Measurements from ENCODE around the gene TMTC1.

Gene TMTC1

DNA sequence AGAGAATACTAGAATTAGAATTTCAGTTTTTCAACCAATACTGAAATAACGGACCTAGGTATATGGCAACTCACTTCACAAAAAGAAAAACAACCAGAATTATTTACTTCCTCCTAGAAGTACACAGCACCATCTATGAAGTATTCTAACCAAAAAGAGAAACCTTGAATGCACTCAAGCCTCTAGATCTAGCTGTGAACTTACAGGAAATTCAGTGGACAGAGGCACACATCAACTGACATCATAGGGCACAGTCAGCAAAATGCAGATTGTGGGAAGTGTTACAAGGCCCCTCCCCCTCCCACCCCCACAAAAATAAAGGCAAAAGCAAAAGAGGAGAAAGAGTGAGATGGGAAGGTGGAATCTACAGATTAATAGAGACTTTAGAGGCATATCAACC lies 102.4 kb downstream of the TMTC1 start:
- CTCF ChIA-PET, result no interaction called here
- TF ChIP-seq, protein P1, sequence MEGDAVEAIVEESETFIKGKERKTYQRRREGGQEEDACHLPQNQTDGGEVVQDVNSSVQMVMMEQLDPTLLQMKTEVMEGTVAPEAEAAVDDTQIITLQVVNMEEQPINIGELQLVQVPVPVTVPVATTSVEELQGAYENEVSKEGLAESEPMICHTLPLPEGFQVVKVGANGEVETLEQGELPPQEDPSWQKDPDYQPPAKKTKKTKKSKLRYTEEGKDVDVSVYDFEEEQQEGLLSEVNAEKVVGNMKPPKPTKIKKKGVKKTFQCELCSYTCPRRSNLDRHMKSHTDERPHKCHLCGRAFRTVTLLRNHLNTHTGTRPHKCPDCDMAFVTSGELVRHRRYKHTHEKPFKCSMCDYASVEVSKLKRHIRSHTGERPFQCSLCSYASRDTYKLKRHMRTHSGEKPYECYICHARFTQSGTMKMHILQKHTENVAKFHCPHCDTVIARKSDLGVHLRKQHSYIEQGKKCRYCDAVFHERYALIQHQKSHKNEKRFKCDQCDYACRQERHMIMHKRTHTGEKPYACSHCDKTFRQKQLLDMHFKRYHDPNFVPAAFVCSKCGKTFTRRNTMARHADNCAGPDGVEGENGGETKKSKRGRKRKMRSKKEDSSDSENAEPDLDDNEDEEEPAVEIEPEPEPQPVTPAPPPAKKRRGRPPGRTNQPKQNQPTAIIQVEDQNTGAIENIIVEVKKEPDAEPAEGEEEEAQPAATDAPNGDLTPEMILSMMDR (IDR thresholded peaks at IDR 0.05; ENCODE audit: control extremely low read depth, extremely low read depth, low read depth, missing control alignments), result no peak
- POLR2A ChIA-PET, result no interaction called here
- no peak for DNase-seq (ENCODE audit: extremely low spot score)

DNA sequence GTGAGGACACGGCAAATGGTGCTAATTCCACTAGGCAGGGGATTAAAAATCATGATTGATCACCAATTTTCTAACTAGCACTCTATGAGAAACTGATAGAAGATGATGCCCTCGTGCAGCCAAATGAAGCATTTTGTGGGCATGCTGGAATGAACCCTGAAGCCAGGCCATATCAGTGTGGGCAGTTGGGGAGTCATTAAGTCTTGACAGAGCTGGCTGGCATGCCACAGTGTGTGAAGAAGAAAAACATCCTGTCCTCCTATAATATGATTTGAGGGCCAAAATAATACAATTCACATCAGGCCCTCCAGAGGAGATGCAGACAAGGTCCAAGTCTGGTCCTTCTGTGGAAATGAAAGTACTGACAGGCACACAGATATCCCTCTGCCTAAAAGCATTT lies 107.1 kb downstream of the TMTC1 start:
- TF ChIP-seq, protein P1 (IDR thresholded peaks at IDR 0.05; ENCODE audit: control extremely low read depth, extremely low read depth, low read depth, missing control alignments), result no peak
- CTCF ChIA-PET, result no interaction called here
- POLR2A ChIA-PET, result no interaction called here
- DNase-seq (ENCODE audit: extremely low spot score), result no peak

DNA sequence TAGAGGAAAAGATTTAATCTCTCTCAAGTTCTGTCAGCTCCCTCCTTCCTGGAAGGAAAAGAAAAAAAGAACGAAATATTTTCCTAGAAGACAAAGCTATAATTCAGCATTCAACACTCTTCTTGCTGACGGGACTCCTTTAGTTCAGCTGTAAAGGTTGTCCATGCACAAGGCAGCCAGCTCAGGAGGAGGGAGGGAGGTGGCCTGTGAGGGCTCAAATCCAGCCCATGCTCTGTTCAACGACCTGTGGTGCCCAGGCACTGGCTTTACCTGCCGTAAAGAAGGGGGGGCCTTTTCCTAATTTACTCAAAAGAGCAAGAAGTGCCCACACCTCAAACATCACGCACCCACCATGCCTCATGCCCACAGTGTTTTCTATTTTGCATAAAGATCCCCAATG lies 109.3 kb downstream of the TMTC1 start:
- ChIA-PET CTCF (interaction anchor here (1.3 kb wide), 1 partner anchor 10 kb away, joined by 3 read pairs; no protein-coding TSS in a partner anchor), POLR2A (no interaction called here)
- TF ChIP-seq, protein P1 (IDR thresholded peaks at IDR 0.05; ENCODE audit: control extremely low read depth, extremely low read depth, low read depth, missing control alignments), result no peak
- DNase-seq (ENCODE audit: extremely low spot score), result no peak

DNA sequence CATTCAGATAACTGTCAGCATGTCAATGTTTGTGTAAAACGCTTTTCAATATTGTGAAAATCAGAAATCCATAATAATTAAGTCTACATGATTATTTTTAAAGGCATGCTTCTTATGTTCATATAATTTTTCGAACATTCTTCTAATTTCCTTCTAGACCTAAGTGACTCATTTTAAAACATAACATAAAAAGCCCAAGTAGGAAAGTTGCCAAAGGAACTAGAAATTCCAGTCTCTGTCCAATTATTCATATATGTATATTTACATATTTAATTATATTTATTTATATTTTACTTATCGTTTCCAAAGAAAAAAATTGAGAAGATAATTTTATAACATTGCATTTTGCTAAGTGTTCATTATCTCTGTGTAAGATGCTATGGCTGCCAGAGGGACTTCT lies 110.4 kb downstream of the TMTC1 start:
- CTCF ChIA-PET, result no interaction called here
- POLR2A ChIA-PET, result no interaction called here
- TF ChIP-seq, protein P1 (IDR thresholded peaks at IDR 0.05; ENCODE audit: control extremely low read depth, extremely low read depth, low read depth, missing control alignments), result no peak
- no peak for DNase-seq (ENCODE audit: extremely low spot score)

DNA sequence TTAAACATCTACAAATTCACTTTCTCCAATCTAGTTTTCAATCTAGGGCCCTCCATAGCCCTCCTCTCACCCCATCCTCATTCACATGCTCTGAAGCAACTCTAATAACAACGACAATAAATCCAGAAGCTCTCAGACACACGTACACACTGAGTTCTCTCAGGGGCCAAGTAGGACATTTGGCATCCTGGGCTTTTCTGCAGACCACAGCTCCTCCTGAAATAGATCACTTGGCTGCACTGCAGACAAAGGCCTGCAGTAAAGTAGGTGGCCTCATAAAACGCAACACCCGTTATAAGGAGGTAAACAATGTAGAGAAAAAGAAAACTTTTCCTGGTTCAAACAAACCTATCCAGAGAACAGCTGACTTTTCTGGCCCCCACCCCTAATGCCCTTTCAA lies 111.2 kb downstream of the TMTC1 start:
- ChIA-PET CTCF (no interaction called here), POLR2A (no interaction called here)
- TF ChIP-seq, protein P1 (IDR thresholded peaks at IDR 0.05; ENCODE audit: control extremely low read depth, extremely low read depth, low read depth, missing control alignments), result no peak
- no peak for DNase-seq (ENCODE audit: extremely low spot score)

DNA sequence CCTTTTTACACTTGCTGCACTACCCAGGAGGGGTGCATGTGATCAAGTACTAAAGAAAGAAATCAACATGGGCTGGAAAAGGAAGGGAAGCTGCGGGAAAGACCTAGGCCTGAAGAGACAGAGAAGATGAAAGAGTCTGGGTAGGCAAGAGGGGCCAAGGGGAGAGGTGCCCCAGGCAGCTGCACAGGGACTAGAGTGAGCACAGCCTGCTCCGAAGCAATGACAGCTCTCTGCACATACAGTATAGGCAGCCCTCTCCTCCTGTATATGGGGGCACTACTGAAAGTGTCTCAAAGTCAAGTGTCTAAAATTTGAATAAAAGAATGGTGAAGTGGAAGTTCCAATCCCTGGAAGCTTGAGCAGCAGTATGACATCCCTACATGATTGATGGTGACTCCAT lies 112.0 kb downstream of the TMTC1 start:
- DNase-seq (ENCODE audit: extremely low spot score), result no peak
- ChIA-PET CTCF (no interaction called here), POLR2A (no interaction called here)
- TF ChIP-seq, protein P1 (IDR thresholded peaks at IDR 0.05; ENCODE audit: control extremely low read depth, extremely low read depth, low read depth, missing control alignments), result no peak

DNA sequence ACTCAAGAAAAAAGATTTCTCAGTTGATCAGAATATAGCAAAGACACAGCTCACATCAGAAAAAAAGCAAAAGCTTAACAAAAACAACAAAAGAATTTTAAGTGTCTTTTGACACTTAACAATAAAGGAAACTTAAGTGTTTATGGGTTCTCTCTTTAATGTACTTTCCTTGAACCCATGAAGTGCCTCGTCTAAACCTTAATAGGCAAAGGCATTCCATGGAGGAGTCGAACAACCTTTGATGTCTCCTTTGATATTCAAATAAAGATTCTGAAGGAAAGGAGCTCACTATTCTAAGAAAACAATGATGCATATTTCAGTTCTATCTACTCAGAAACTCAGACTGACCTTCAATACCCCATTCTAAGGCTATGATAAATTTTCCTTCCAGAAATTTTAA lies 116.7 kb downstream of the TMTC1 start:
- ChIA-PET CTCF (no interaction called here), POLR2A (no interaction called here)
- DNase-seq (ENCODE audit: extremely low spot score), result no peak
- TF ChIP-seq, protein P1 (IDR thresholded peaks at IDR 0.05; ENCODE audit: control extremely low read depth, extremely low read depth, low read depth, missing control alignments), result no peak
